GM19193 (cell line): ENCODE results near the gene NTN4.

Source experiments
- POLR2A ChIP-seq: IDR thresholded peaks from 4 replicates; pipeline ENCODE4 v1.6.1; 2011; ENCODE audit not compliant: insufficient read depth, insufficient read length; ENCODE audit errors: extremely low read depth

The NTN4 gene

GRCh38 chr12:95634622-95635621 lies 155.6 kb downstream of the NTN4 start:
- TF ChIP-seq POLR2A: no peak

- no peak for TF ChIP-seq POLR2A
Observed at GRCh38 chr12:95633732-95634465, 156.7 kb downstream of the NTN4 start.

- TF ChIP-seq POLR2A: no peak
Observed at GRCh38 chr12:95633049-95633731, 157.4 kb downstream of the NTN4 start.

GRCh38 chr12:95630496-95630895 lies 160.1 kb downstream of the NTN4 start:
- no peak for TF ChIP-seq POLR2A

GRCh38 chr12:95629392-95629791 lies 161.2 kb downstream of the NTN4 start:
- TF ChIP-seq POLR2A: no peak

- no peak for TF ChIP-seq POLR2A
Observed at GRCh38 chr12:95626854-95627253, 163.7 kb downstream of the NTN4 start.

GRCh38 chr12:95625012-95625411 lies 165.6 kb downstream of the NTN4 start:
- no peak for TF ChIP-seq POLR2A

- TF ChIP-seq POLR2A: no peak
Observed at GRCh38 chr12:95624589-95624988, 166.0 kb downstream of the NTN4 start.

- TF ChIP-seq POLR2A: no peak
Observed at GRCh38 chr12:95623554-95624170, 166.9 kb downstream of the NTN4 start.

- TF ChIP-seq POLR2A: no peak
Observed at GRCh38 chr12:95622879-95623278, 167.7 kb downstream of the NTN4 start.

GRCh38 chr12:95621725-95622124 lies 168.8 kb downstream of the NTN4 start:
- no peak for TF ChIP-seq POLR2A

GRCh38 chr12:95620171-95620570 lies 170.4 kb downstream of the NTN4 start:
- no peak for TF ChIP-seq POLR2A

- no peak for TF ChIP-seq POLR2A
Observed at GRCh38 chr12:95615749-95616148, 174.8 kb downstream of the NTN4 start.

GRCh38 chr12:95614390-95614982 lies 176.1 kb downstream of the NTN4 start:
- TF ChIP-seq POLR2A: no peak
